Measurements from ENCODE around the gene NRAS. TPM values are rescaled to one million over a fixed set of nuclear protein-coding genes. Genes with fewer than 3 reads are reported as not detected.
A peak's percentile ranks its signal among the peaks of the same experiment; 100 is the strongest.

The NRAS gene
- total and polyA plus RNA-seq, 9 of the 15 experiments (the other 6 are each of a cell fraction or from before 2014, with no cell fraction given), result 40.7 to 94.5 (median 75.4) TPM

- TF ChIP-seq ZBTB11 (CRISPR knock-in tag; IDR thresholded peaks at IDR 0.05) (peak in 1 of 3 experiments; percentile 81; a peak in 2 of 6 replicates), FOXM1 (IDR thresholded peaks at IDR 0.05; ENCODE audit: low read depth) (no peak), FOXM1 (CRISPR knock-in tag; IDR thresholded peaks at IDR 0.05; ENCODE audit: low read depth) (no peak), SIN3B (IDR thresholded peaks at IDR 0.05; ENCODE audit: low read depth) (no peak), ZNF717 (CRISPR knock-in tag; IDR thresholded peaks at IDR 0.05) (no peak), ZKSCAN1 (IDR thresholded peaks at IDR 0.05; ENCODE audit: low read depth, low read length) (0 out of 2 replicates have a peak, but pooled peaks have one; percentile 30), HMGN3 (IDR thresholded peaks at IDR 0.05; ENCODE audit: borderline replicate concordance, extremely low read depth, insufficient read length, low read depth, low read length) (peak; percentile 48), ZNF592 (IDR thresholded peaks at IDR 0.05) (no peak), PHF8 (IDR thresholded peaks at IDR 0.05; ENCODE audit: borderline replicate concordance, low read length) (no peak; the same call in 1 of the 2 replicates), ATF2 (CRISPR knock-in tag; IDR thresholded peaks at IDR 0.05) (no peak), HINFP (tag; conservative IDR thresholded peaks at IDR 0.05; ENCODE audit: low read depth) (peak; percentile 91)
Measured at GRCh38 chr1:114669562-114670082, 46.9 kb downstream of the NRAS start, which contains the start of gene DENND2C (continued).
